HL-60 (cell line): ENCODE data around the gene PRKAG2.

Experiments
- GABPA ChIP-seq: IDR thresholded peaks from 2 replicates; pipeline ENCODE4 v1.6.1; 2012; ENCODE audit warnings: low read depth
- POLR2AphosphoS5 ChIP-seq: IDR thresholded peaks from 2 replicates; pipeline ENCODE4 v1.6.1; 2012; ENCODE audit warnings: low read depth
- SPI1 ChIP-seq: IDR thresholded peaks from 2 replicates; pipeline ENCODE4 v1.6.1; 2012; ENCODE audit warnings: low read depth, mild to moderate bottlenecking, borderline replicate concordance
- TF ChIP-seq, protein P1 (sequence below): IDR thresholded peaks from one replicate; pipeline ENCODE4 v1.5.1; 2011; ENCODE audit warnings: low read length, control low read depth, inconsistent platforms; ENCODE audit not compliant: insufficient read depth
- TF ChIP-seq, protein P2 (sequence below): IDR thresholded peaks from 2 replicates; pipeline ENCODE4 v1.6.1; 2012; ENCODE audit warnings: low read depth; ENCODE audit not compliant: insufficient replicate concordance

DNA sequence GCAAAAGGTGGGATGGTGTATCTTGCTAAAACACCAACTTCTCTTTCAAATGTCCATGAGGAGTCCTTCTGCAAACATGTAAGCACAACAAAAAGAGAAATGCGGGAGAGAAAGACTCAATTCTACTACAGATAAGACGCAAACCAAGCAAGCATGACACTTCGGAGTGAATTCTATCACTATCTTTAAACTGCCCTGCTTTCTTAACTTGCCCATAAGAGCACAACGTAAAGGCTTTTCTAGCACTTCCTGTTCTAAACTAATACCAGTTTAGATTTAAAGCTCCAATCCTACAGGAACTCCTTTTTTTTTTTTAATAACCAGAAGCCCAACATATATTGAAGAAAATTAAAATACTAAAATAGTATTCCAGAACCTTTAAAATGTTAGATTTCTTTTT is 365.6 kb downstream of the PRKAG2 start:
- TF ChIP-seq, protein P1, sequence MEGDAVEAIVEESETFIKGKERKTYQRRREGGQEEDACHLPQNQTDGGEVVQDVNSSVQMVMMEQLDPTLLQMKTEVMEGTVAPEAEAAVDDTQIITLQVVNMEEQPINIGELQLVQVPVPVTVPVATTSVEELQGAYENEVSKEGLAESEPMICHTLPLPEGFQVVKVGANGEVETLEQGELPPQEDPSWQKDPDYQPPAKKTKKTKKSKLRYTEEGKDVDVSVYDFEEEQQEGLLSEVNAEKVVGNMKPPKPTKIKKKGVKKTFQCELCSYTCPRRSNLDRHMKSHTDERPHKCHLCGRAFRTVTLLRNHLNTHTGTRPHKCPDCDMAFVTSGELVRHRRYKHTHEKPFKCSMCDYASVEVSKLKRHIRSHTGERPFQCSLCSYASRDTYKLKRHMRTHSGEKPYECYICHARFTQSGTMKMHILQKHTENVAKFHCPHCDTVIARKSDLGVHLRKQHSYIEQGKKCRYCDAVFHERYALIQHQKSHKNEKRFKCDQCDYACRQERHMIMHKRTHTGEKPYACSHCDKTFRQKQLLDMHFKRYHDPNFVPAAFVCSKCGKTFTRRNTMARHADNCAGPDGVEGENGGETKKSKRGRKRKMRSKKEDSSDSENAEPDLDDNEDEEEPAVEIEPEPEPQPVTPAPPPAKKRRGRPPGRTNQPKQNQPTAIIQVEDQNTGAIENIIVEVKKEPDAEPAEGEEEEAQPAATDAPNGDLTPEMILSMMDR, result no peak
- no peak for TF ChIP-seq GABPA
- no peak for TF ChIP-seq SPI1
- no peak for TF ChIP-seq POLR2AphosphoS5
- TF ChIP-seq, protein P2, sequence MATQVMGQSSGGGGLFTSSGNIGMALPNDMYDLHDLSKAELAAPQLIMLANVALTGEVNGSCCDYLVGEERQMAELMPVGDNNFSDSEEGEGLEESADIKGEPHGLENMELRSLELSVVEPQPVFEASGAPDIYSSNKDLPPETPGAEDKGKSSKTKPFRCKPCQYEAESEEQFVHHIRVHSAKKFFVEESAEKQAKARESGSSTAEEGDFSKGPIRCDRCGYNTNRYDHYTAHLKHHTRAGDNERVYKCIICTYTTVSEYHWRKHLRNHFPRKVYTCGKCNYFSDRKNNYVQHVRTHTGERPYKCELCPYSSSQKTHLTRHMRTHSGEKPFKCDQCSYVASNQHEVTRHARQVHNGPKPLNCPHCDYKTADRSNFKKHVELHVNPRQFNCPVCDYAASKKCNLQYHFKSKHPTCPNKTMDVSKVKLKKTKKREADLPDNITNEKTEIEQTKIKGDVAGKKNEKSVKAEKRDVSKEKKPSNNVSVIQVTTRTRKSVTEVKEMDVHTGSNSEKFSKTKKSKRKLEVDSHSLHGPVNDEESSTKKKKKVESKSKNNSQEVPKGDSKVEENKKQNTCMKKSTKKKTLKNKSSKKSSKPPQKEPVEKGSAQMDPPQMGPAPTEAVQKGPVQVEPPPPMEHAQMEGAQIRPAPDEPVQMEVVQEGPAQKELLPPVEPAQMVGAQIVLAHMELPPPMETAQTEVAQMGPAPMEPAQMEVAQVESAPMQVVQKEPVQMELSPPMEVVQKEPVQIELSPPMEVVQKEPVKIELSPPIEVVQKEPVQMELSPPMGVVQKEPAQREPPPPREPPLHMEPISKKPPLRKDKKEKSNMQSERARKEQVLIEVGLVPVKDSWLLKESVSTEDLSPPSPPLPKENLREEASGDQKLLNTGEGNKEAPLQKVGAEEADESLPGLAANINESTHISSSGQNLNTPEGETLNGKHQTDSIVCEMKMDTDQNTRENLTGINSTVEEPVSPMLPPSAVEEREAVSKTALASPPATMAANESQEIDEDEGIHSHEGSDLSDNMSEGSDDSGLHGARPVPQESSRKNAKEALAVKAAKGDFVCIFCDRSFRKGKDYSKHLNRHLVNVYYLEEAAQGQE, result no peak
